ENCODE measurements around the gene KRT1.

GRCh38 chr12:52670506-52670905 lies 9.7 kb downstream of the KRT1 start:
- TF ChIP-seq POLR2AphosphoS5 (IDR thresholded peaks at IDR 0.05; ENCODE audit: low read length) (no peak), JUND (IDR thresholded peaks at IDR 0.05; ENCODE audit: low read depth, low read length) (no peak), HSF1 (IDR thresholded peaks at IDR 0.05; ENCODE audit: low read depth, low read length) (no peak), GABPA (IDR thresholded peaks at IDR 0.05; ENCODE audit: low read depth) (no peak), CTCF (IDR thresholded peaks at IDR 0.05 in 2 of 3, conservative IDR thresholded peaks at IDR 0.05 in 1 of 3; ENCODE audit: control insufficient read depth in 2 of 3, extremely low read depth in 1 of 3, insufficient read depth in 1 of 3, low read depth in 3 of 3, low read length in 3 of 3) (no peak), SUZ12 (IDR thresholded peaks at IDR 0.05; ENCODE audit: unreplicated experiment) (no peak), MLLT1 (IDR thresholded peaks at IDR 0.05) (no peak), NFYB (IDR thresholded peaks at IDR 0.05; ENCODE audit: insufficient read depth, low read depth, low read length) (no peak), YY1 (IDR thresholded peaks at IDR 0.05; ENCODE audit: low read depth, low read length) (no peak), EZH2 (IDR thresholded peaks at IDR 0.05; ENCODE audit: borderline replicate concordance, control insufficient read depth, low read depth, low read length) (no peak), RELB (IDR thresholded peaks at IDR 0.05; ENCODE audit: low read depth) (no peak), POLR2AphosphoS2 (IDR thresholded peaks at IDR 0.05; ENCODE audit: low read depth, low read length) (no peak), MYB (IDR thresholded peaks at IDR 0.05; ENCODE audit: borderline replicate concordance, low read depth, low read length) (no peak), CHD1 (IDR thresholded peaks at IDR 0.05; ENCODE audit: low read depth, low read length) (no peak)

All from GM12878 (cell line).